SK-N-SH (cell line): ENCODE results near the gene MOB1A. TPM values are rescaled to one million over a fixed set of nuclear protein-coding genes. Genes with fewer than 3 reads are reported as not detected.

Experiments used
- CTCF ChIA-PET: fragments of 300-600, 350-600 bp; formaldehyde crosslinking; extraction: SDS; loops from one replicate; lab custom pipeline; 2021; lab: Yijun Ruan, JAX
- POLR2A ChIA-PET: fragments of 350-600 bp; sonication (Branson Sonifier 250); formaldehyde crosslinking; extraction: SDS; loops from one replicate; lab custom pipeline; 2020; ENCODE audit warnings: antibody characterized with exemption, inconsistent platforms; lab: Yijun Ruan, JAX
- DNase-seq: peaks from one replicate; pipeline ENCODE4 v3.0.0; 2012
- H2AFZ ChIP-seq: fragments of 200-600 bp; sonication (generic); 2 replicates; pipeline ENCODE4 v1.8.1; 2016; ENCODE audit warnings: antibody characterized with exemption, mild to moderate bottlenecking, low read depth
- H3F3A ChIP-seq: fragments of 200-600 bp; sonication (generic); replicated peaks from 2 replicates; pipeline ENCODE3; 2016; ENCODE audit warnings: antibody characterized with exemption, mild to moderate bottlenecking; ENCODE audit not compliant: insufficient read depth
- H3K27ac ChIP-seq, 2 experiments: fragments of 200-500 bp in 1 of 2; fragments of 200-600 bp in 1 of 2; sonication (Bioruptor generic) in 1 of 2; sonication (generic), shearing (Covaris generic) in 1 of 2; 2 replicates each; pipeline versions ENCODE4 v1.5.1 to v1.6.1; 2014 to 2016; ENCODE audit warnings: low read depth in 2 of 2, inconsistent platforms in 1 of 2, low read length in 1 of 2, mild to moderate bottlenecking in 1 of 2, mixed read lengths in 1 of 2
- H3K27me3 ChIP-seq: fragments of 200-600 bp; sonication (generic), shearing (Covaris generic); 2 replicates; pipeline ENCODE4 v1.6.1; 2016; ENCODE audit warnings: mixed run types; ENCODE audit not compliant: insufficient read depth
- H3K36me3 ChIP-seq, 2 experiments: fragments of 200-500 bp in 1 of 2; fragments of 200-600 bp in 1 of 2; sonication (Bioruptor generic) in 1 of 2; sonication (generic) in 1 of 2; replicated peaks in 1 of 2; 2 replicates each; pipeline versions ENCODE3 to v1.5.1; 2014 to 2016; ENCODE audit warnings: low read length in 1 of 2, mild to moderate bottlenecking in 1 of 2; ENCODE audit not compliant: insufficient read depth in 2 of 2, control insufficient read depth in 1 of 2
- H3K4me1 ChIP-seq, 2 experiments: fragments of 200-500 bp in 1 of 2; fragments of 200-600 bp in 1 of 2; sonication (Bioruptor generic) in 1 of 2; sonication (generic), shearing (Covaris generic) in 1 of 2; 2 replicates each; pipeline versions ENCODE4 v1.5.1 to v1.6.1; 2014 to 2016; ENCODE audit warnings: low read depth in 1 of 2, low read length in 1 of 2, mixed run types in 1 of 2; ENCODE audit not compliant: insufficient read depth in 2 of 2, control insufficient read depth in 1 of 2
- H3K4me2 ChIP-seq: fragments of 200-600 bp; sonication (generic), shearing (Covaris generic); 2 replicates; pipeline ENCODE4 v1.6.1; 2017; ENCODE audit warnings: mixed run types
- H3K4me3 ChIP-seq, 2 experiments: fragments of 200-500 bp in 1 of 2; fragments of 200-600 bp in 1 of 2; sonication (Bioruptor generic) in 1 of 2; sonication (generic), shearing (Covaris generic) in 1 of 2; 2 replicates each; pipeline versions ENCODE4 v1.5.1 to v1.8.1; 2014 to 2016; ENCODE audit warnings: low read depth in 2 of 2, inconsistent platforms in 1 of 2, low read length in 1 of 2, mild to moderate bottlenecking in 1 of 2, mixed read lengths in 1 of 2, moderate library complexity in 1 of 2
- H3K79me2 ChIP-seq: fragments of 200-600 bp; sonication (generic); 2 replicates; pipeline ENCODE4 v1.8.1; 2017; ENCODE audit warnings: mild to moderate bottlenecking; ENCODE audit not compliant: insufficient read depth
- H3K9ac ChIP-seq: fragments of 200-600 bp; sonication (generic); 2 replicates; pipeline ENCODE4 v1.6.1; 2017; ENCODE audit warnings: mixed run types
- H3K9me2 ChIP-seq: fragments of 200-600 bp; sonication (generic); 2 replicates; pipeline ENCODE4 v1.6.1; 2017; ENCODE audit warnings: mixed run types
- H3K9me3 ChIP-seq: fragments of 200-600 bp; sonication (generic); 2 replicates; pipeline ENCODE4 v1.6.1; 2017; ENCODE audit warnings: mixed run types, mild to moderate bottlenecking, moderate library complexity
- H4K20me1 ChIP-seq: fragments of 200-600 bp; sonication (generic); 2 replicates; pipeline ENCODE4 v1.6.1; 2017; ENCODE audit warnings: mild to moderate bottlenecking, mixed run types; ENCODE audit not compliant: insufficient read depth
- CTCF ChIP-seq: fragments of 200-600 bp; sonication (generic); IDR thresholded peaks from 2 replicates; pipeline ENCODE4 v1.6.1; 2017; ENCODE audit warnings: antibody characterized with exemption, mild to moderate bottlenecking, moderate library complexity
- ELF1 ChIP-seq: IDR thresholded peaks from 2 replicates; pipeline ENCODE4 v1.4.0; 2012
- FOSL2 ChIP-seq: IDR thresholded peaks from 2 replicates; pipeline ENCODE4 v1.4.0; 2012; ENCODE audit warnings: low read depth, mild to moderate bottlenecking, moderate library complexity, borderline replicate concordance
- FOXJ3 ChIP-seq: sonication (generic); formaldehyde crosslinking; IDR thresholded peaks from 2 replicates; pipeline ENCODE4 v1.5.1; 2020; ENCODE audit warnings: mild to moderate bottlenecking, missing genetic modification reagents
- FOXM1 ChIP-seq: IDR thresholded peaks from 2 replicates; pipeline ENCODE4 v1.4.0; 2012; ENCODE audit warnings: low read depth, mild to moderate bottlenecking
- GABPA ChIP-seq: IDR thresholded peaks from 2 replicates; pipeline ENCODE4 v1.4.0; 2012; ENCODE audit warnings: low read depth, mild to moderate bottlenecking
- GATA2 ChIP-seq: sonication (generic); formaldehyde crosslinking; IDR thresholded peaks from 2 replicates; pipeline ENCODE4 v1.5.0; 2020; ENCODE audit warnings: mild to moderate bottlenecking, missing genetic modification reagents
- IRF3 ChIP-seq: fragments of 150-350 bp; IDR thresholded peaks from 2 replicates; pipeline ENCODE4 v1.6.1; 2016; ENCODE audit warnings: mild to moderate bottlenecking, low read depth, low read length
- JUND ChIP-seq: IDR thresholded peaks from 2 replicates; pipeline ENCODE4 v1.4.0; 2012
- MAX ChIP-seq: IDR thresholded peaks from 2 replicates; pipeline ENCODE4 v1.4.0; 2012; ENCODE audit warnings: low read depth
- MEF2A ChIP-seq: IDR thresholded peaks from 2 replicates; pipeline ENCODE4 v1.4.0; 2012; ENCODE audit warnings: low read depth, borderline replicate concordance
- RAD21 ChIP-seq: IDR thresholded peaks from 2 replicates; pipeline ENCODE4 v1.6.1; 2012; ENCODE audit warnings: mild to moderate bottlenecking, low read length
- RCOR1 ChIP-seq: fragments of 150-350 bp; IDR thresholded peaks from 2 replicates; pipeline ENCODE4 v1.6.1; 2017; ENCODE audit warnings: antibody characterized with exemption, low read length
- REST ChIP-seq: IDR thresholded peaks from 2 replicates; pipeline ENCODE4 v1.6.1; 2012; ENCODE audit warnings: mild to moderate bottlenecking, low read depth, low read length, moderate library complexity
- RFX5 ChIP-seq: IDR thresholded peaks from 2 replicates; pipeline ENCODE4 v1.6.1; 2012; ENCODE audit warnings: mild to moderate bottlenecking, improper control_type of control experiment, low read length
- RXRA ChIP-seq: IDR thresholded peaks from 2 replicates; pipeline ENCODE4 v1.4.0; 2012; ENCODE audit warnings: low read depth, mild to moderate bottlenecking, borderline replicate concordance
- SIN3A ChIP-seq: IDR thresholded peaks from 2 replicates; pipeline ENCODE4 v1.6.1; 2012; ENCODE audit warnings: low read depth, mild to moderate bottlenecking, low read length, moderate library complexity, borderline replicate concordance
- SMC3 ChIP-seq: IDR thresholded peaks from 2 replicates; pipeline ENCODE4 v1.6.1; 2012; ENCODE audit warnings: low read depth, low read length, improper control_type of control experiment
- USF2 ChIP-seq: fragments of 150-350 bp; IDR thresholded peaks from 2 replicates; pipeline ENCODE4 v1.6.1; 2017; ENCODE audit warnings: antibody characterized with exemption, low read length, low read depth, borderline replicate concordance
- WGBS: methylation state at CpG from one replicate; pipeline ENCODE4 v1.1.6; 2017; ENCODE audit warnings: low lambda C conversion rate; 5-methylcytosine and 5-hydroxymethylcytosine counted together
- polyA plus RNA-seq, 3 experiments: library from polyadenylated mRNA; depleted of rRNA; stranded (reverse); fragments of >200 nt; gene quantifications; 2 replicates each; pipeline ENCODE4 v1.2.3, GENCODE V29; 2012

MOB1A gene
- polyA plus RNA-seq, 1 of the 3 experiments (the other 2 are of a cell fraction), result 15.3 TPM

- no peak for DNase-seq
- H3F3A ChIP-seq, result peaks cover 18% of the 10 kb centered on the region
- 85% methylated on average over 2 of the region's 2 CpGs for WGBS
- peaks cover 85% of the 10 kb centered on the region for H3K79me2 ChIP-seq
- no peaks in the 10 kb centered on the region for H3K4me1 ChIP-seq
- no peak overlapping the region for H3K4me3 ChIP-seq
- CTCF ChIA-PET, result interaction anchor here (0.9 to 3.2 kb wide), 5 partner anchors 10 to 21 kb away, joined by 3 to 18 read pairs (median 5); partner anchors contain the start of gene MOB1A
- H3K9me2 ChIP-seq, result no peaks in the 10 kb centered on the region
- TF ChIP-seq RFX5 (no peak), REST (no peak), ELF1 (no peak), SMC3 (no peak), FOXJ3 (CRISPR knock-in tag) (no peak), GABPA (no peak), CTCF (no peak), USF2 (no peak), GATA2 (no peak), MEF2A (no peak), RCOR1 (no peak), RXRA (no peak), JUND (no peak), FOXM1 (no peak), MAX (no peak), IRF3 (no peak), SIN3A (no peak), FOSL2 (no peak), RAD21 (no peak)
- no peaks in the 10 kb centered on the region for H3K9me3 ChIP-seq
- peaks cover 35% of the 10 kb centered on the region for H4K20me1 ChIP-seq
- no peak overlapping the region for H2AFZ ChIP-seq
- H3K36me3 ChIP-seq, result peaks cover 57 to 89% of the 10 kb centered on the region in 2 experiments
- H3K4me2 ChIP-seq, result no peak overlapping the region
- no peak overlapping the region for H3K9ac ChIP-seq
- H3K27me3 ChIP-seq, result no peaks in the 10 kb centered on the region
- H3K27ac ChIP-seq, result no peak overlapping the region
- POLR2A ChIA-PET, result interaction anchor here (1.5 kb wide), 1 partner anchor 10 kb away, joined by 11 read pairs; the partner anchor contains the start of gene MOB1A
Observed at GRCh38 chr2:74168739-74169138, 9.9 kb downstream of the MOB1A start.
